Measurements from ENCODE around the gene TTC4.

TTC4 gene

GRCh38 chr1:54695221-54695620 lies 20.4 kb upstream of the TTC4 start:
- DNase-seq (ENCODE audit: low read depth) = no peak
- no peak for TF ChIP-seq CTCF (conservative IDR thresholded peaks at IDR 0.05; ENCODE audit: low read length)
- H3K4me3 ChIP-seq (ENCODE audit: low read length) = no peak overlapping the region

- TF ChIP-seq CTCF (conservative IDR thresholded peaks at IDR 0.05; ENCODE audit: low read length) = no peak
- H3K4me3 ChIP-seq (ENCODE audit: low read length) = no peak overlapping the region
- no peak for DNase-seq (ENCODE audit: low read depth)
Observed at GRCh38 chr1:54695764-54696163, 19.9 kb upstream of the TTC4 start.

GRCh38 chr1:54696262-54696661 lies 19.4 kb upstream of the TTC4 start:
- TF ChIP-seq CTCF (conservative IDR thresholded peaks at IDR 0.05; ENCODE audit: low read length) = no peak
- no peak overlapping the region for H3K4me3 ChIP-seq (ENCODE audit: low read length)
- no peak for DNase-seq (ENCODE audit: low read depth)

GRCh38 chr1:54697896-54698295 lies 17.8 kb upstream of the TTC4 start:
- H3K4me3 ChIP-seq (ENCODE audit: low read length) = no peak overlapping the region
- no peak for DNase-seq (ENCODE audit: low read depth)
- no peak for TF ChIP-seq CTCF (conservative IDR thresholded peaks at IDR 0.05; ENCODE audit: low read length)

- TF ChIP-seq CTCF (conservative IDR thresholded peaks at IDR 0.05; ENCODE audit: low read length) = no peak
- DNase-seq (ENCODE audit: low read depth) = no peak
- no peak overlapping the region for H3K4me3 ChIP-seq (ENCODE audit: low read length)
Observed at GRCh38 chr1:54698346-54698745, 17.3 kb upstream of the TTC4 start.

GRCh38 chr1:54699936-54700525 lies 15.6 kb upstream of the TTC4 start:
- no peak for TF ChIP-seq CTCF (conservative IDR thresholded peaks at IDR 0.05; ENCODE audit: low read length)

GRCh38 chr1:54701066-54701465 lies 14.6 kb upstream of the TTC4 start:
- no peak for TF ChIP-seq CTCF (conservative IDR thresholded peaks at IDR 0.05; ENCODE audit: low read length)
- H3K4me3 ChIP-seq (ENCODE audit: low read length) = no peak overlapping the region
- DNase-seq (ENCODE audit: low read depth) = no peak

More at GRCh38 chr1:54699936-54700525, 15.6 kb upstream of the TTC4 start:
- H3K4me3 ChIP-seq (ENCODE audit: low read length) = no peak overlapping the region
- DNase-seq (ENCODE audit: low read depth) = no peak

All from AG10803 (cell line).